Fibroblast of pulmonary artery (primary cell): ENCODE measurements around the gene KIAA0930.

Source experiments
- DNase-seq: peaks from one replicate; pipeline ENCODE4 v3.0.0-alpha.2; 2010; ENCODE audit warnings: low read depth
- H3K4me3 ChIP-seq: replicated peaks from 2 replicates; pipeline ENCODE4 v1.5.1; 2011; ENCODE audit warnings: low read depth, mild to moderate bottlenecking, control low read depth, low read length, moderate library complexity
- TF ChIP-seq, protein P1 (sequence below): IDR thresholded peaks from 2 replicates; pipeline ENCODE4 v1.5.1; 2011; ENCODE audit warnings: mild to moderate bottlenecking, control low read depth, low read length, inconsistent platforms; ENCODE audit errors: missing control alignments

The KIAA0930 gene

DNA sequence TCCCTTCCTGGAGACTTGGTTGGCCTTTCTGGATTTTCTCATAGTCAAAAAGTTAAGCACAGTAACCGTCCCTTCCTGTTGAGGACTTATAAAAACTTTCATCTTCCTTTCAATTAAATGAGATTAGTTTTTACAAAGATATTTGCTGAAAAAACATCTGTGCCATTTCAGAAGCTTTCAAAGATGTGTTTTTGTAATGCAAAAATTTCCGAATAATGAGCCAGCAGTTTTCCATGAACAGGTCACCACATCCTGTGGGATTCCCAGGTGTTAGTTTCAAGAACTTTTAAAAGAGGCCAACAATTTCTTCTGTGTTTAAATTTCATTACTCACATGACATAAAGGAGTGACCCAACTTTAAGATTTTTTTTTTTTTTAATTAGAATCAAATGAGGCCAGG is 58.9 kb downstream of the KIAA0930 start:
- no peak overlapping the region for H3K4me3 ChIP-seq
- DNase-seq = no peak
- TF ChIP-seq, protein P1, sequence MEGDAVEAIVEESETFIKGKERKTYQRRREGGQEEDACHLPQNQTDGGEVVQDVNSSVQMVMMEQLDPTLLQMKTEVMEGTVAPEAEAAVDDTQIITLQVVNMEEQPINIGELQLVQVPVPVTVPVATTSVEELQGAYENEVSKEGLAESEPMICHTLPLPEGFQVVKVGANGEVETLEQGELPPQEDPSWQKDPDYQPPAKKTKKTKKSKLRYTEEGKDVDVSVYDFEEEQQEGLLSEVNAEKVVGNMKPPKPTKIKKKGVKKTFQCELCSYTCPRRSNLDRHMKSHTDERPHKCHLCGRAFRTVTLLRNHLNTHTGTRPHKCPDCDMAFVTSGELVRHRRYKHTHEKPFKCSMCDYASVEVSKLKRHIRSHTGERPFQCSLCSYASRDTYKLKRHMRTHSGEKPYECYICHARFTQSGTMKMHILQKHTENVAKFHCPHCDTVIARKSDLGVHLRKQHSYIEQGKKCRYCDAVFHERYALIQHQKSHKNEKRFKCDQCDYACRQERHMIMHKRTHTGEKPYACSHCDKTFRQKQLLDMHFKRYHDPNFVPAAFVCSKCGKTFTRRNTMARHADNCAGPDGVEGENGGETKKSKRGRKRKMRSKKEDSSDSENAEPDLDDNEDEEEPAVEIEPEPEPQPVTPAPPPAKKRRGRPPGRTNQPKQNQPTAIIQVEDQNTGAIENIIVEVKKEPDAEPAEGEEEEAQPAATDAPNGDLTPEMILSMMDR = no peak

DNA sequence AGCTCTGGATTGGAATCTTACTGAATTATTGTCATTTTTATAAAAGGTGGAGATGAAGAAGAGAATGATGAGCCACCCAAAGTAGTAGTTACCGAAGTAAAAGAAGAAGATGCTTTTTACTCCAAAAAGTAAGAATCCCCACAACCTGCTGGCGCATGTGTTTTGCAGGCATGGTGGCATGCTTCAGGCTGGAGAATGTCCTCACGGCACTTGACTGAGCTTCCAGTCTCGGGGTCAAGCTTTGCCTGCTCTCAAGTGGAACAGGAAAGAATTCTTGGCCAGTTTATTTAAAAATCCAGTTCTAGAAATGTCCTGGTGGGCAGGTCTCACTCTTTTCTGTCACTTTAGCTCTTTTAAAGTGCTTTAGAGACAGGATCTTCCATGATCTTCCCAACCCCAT is 59.5 kb downstream of the KIAA0930 start:
- no peak overlapping the region for H3K4me3 ChIP-seq
- TF ChIP-seq, protein P1 = no peak
- DNase-seq = no peak

DNA sequence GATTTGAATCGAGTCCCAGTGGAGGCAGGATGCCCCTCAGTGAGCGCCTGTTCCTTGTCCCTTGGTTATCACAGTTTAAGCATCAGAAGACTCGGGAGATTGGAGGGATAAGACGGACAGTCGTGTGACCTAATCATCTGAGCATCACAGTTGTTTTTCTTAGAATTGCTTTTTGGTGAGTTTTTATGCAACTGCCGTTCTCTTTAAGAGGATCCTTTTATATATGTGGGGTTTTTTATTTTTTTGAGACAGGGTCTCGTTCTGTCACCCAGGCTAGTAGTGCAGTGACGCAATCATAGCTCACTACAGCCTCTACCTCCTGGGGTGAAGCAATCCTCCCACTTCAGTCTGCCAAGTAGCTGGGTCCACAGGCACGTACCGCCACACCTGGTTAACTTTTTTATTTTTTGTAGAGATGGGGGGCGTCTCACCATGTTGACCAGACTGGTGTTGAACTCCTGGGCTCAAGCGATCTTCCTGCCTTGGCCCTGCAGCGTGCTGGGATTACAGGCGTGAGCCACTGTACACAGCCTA is 60.5 kb downstream of the KIAA0930 start:
- TF ChIP-seq, protein P1 = no peak
- no peak overlapping the region for H3K4me3 ChIP-seq
- no peak for DNase-seq

DNA sequence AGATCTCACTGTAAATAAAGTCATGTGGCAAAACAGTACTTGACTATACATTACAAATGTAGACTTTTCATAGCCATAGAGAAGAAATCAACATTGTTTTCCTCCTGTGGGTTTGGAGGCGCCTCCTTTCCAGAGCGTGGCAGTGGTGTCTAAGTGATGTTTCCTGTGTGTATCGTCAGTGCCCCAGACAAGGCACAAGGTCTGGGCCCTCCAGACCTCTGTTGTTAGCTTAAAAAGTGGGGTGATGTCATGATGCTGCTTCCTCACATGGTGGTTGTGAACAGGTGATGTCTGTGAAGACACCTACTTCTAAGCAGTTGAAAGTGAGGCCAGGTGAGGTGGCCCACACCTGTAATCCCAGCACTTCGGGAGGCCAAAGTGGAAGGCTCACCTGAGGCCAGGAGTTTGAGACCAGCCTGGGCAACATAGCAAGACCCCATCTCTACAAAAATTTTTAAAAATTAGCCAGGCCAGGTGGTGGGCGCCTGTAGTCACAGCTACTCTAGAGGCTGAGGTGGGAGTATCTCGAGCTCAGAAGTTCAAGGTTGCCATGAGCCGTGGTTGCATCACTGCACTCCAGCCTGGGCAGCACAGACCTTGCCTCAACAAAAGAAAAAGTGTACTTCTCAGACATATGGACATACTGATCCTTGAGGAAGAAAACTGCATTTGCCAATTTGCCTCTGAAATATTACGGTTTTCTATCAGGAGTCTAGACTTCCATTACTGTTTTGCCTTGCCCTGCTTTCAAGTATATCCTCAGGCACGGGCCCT is 61.2 kb downstream of the KIAA0930 start:
- TF ChIP-seq, protein P1 = no peak
- H3K4me3 ChIP-seq = no peak overlapping the region
- DNase-seq = no peak

DNA sequence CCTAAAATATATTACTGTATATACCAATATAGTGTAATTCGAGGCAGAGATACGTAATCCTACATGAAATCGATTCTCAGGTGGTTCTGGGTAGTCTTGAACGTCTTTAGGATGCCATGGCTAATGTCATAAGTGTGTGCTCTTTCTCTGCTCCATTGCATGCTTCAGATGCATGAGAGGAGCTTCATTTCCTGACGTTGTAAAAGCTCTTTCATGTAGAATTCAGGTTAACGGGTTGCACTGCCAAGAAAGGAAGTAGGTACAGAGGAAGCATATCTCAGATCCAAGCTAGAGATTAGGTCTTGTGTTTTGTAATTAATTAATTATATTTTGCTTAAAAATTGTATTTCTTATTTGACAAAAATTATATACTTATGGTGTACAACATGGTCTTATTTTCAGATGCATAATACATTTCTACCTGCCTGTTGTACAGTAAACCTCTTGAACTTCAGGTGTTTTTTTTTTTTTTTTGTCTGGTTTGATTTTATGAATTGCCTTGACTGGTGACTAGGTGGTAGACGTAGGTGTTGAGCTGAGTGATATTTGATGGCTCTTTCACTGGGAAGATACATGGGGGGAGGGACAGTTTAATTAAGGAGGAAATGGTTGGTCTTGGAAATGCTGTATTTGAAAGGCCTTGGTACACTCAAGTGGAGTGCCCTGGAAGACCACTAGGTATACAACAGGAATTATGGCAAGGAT is 67.7 kb downstream of the KIAA0930 start:
- DNase-seq = no peak
- no peak overlapping the region for H3K4me3 ChIP-seq
- TF ChIP-seq, protein P1 = no peak

DNA sequence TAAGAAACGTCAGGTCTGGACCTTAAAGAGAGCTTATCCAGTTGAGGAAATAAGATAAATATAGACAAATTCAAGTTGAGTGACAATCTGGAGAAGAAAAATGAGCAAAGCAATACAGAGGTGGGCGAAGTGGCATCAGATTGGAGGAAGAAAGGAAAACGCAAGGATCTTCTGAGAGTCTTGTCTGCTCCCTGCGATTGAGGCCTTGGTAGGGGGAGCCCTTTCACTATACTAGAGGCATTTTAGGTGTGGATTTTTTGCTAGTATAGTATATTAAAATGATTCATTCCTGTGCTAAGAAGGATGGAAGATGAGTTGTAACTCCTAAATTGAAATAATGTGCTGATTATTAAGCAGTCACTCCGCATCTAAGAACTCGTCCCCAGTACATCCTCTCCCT is 68.9 kb downstream of the KIAA0930 start:
- TF ChIP-seq, protein P1 = no peak
- H3K4me3 ChIP-seq = no peak overlapping the region
- DNase-seq = no peak
